ENCODE data around the gene RHOD.

- TF ChIP-seq CTCF (IDR thresholded peaks at IDR 0.05 in 4 of 5, conservative IDR thresholded peaks at IDR 0.05 in 1 of 5) = no peak
- TF ChIP-seq POLR2A (IDR thresholded peaks at IDR 0.05) = no peak
Observed at GRCh38 chr11:67066333-67066709, 9.7 kb downstream of the RHOD start.
